ENCODE data around the gene SLC51B.

The SLC51B gene

DNA sequence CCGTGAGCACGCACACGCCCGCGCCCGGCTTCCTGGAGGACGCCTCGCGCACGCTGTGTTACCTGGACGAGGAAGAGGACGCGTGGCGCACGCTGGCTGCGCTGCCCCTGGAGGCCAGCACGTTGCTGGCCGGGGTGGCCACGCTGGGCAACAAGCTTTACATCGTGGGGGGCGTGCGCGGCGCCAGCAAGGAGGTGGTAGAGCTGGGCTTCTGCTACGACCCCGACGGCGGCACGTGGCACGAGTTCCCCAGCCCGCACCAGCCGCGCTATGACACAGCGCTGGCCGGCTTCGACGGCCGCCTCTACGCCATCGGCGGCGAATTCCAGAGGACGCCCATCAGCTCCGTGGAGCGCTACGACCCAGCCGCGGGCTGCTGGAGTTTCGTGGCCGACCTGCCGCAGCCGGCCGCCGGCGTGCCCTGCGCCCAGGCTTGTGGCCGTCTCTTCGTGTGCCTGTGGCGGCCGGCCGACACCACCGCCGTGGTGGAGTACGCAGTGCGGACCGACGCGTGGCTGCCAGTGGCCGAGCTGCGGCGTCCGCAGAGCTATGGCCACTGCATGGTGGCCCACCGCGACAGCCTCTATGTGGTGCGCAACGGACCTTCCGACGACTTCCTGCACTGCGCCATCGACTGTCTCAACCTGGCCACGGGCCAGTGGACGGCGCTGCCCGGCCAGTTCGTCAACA, 32.2 kb downstream of the SLC51B start:
- Histone ChIP-seq H3K27me3 (replicated peaks; ENCODE audit: control insufficient read depth, insufficient read depth, low read length) (peaks cover 29% of the 10 kb centered on the region), H3K36me3 (ENCODE audit: control insufficient read depth, insufficient read depth, low read length, severe bottlenecking) (no peaks in the 10 kb centered on the region), H3K9me3 (ENCODE audit: control insufficient read depth, low read length) (no peaks in the 10 kb centered on the region), H3K4me1 (ENCODE audit: control insufficient read depth, insufficient read depth, low read length) (no peaks in the 10 kb centered on the region), H3K4me3 (ENCODE audit: low read length) (no peak overlapping the region), H3K9ac (ENCODE audit: low read length) (no peak overlapping the region)
- no peak for DNase-seq (ENCODE audit: low read depth)

DNA sequence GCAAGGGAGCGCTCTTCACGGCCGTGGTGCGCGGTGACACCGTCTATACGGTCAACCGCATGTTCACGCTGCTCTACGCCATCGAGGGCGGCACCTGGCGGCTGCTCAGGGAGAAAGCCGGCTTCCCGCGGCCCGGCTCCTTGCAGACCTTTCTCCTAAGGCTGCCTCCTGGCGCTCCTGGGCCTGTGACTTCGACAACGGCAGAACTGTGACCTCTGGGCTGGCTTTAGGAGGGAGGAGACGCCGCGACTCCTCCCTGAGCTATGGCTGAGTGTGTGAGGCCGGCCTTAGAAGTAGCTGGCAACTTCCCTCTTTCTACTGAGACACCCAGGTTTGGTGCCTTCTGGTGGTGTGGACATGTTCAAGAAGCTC, 32.8 kb downstream of the SLC51B start:
- H3K36me3 ChIP-seq (ENCODE audit: control insufficient read depth, insufficient read depth, low read length, severe bottlenecking) = no peaks in the 10 kb centered on the region
- H3K27me3 ChIP-seq (replicated peaks; ENCODE audit: control insufficient read depth, insufficient read depth, low read length) = peaks cover 31% of the 10 kb centered on the region
- no peak overlapping the region for H3K9ac ChIP-seq (ENCODE audit: low read length)
- no peaks in the 10 kb centered on the region for H3K4me1 ChIP-seq (ENCODE audit: control insufficient read depth, insufficient read depth, low read length)
- no peak overlapping the region for H3K4me3 ChIP-seq (ENCODE audit: low read length)
- DNase-seq (ENCODE audit: low read depth) = peak; percentile 61
- no peaks in the 10 kb centered on the region for H3K9me3 ChIP-seq (ENCODE audit: control insufficient read depth, low read length)

DNA sequence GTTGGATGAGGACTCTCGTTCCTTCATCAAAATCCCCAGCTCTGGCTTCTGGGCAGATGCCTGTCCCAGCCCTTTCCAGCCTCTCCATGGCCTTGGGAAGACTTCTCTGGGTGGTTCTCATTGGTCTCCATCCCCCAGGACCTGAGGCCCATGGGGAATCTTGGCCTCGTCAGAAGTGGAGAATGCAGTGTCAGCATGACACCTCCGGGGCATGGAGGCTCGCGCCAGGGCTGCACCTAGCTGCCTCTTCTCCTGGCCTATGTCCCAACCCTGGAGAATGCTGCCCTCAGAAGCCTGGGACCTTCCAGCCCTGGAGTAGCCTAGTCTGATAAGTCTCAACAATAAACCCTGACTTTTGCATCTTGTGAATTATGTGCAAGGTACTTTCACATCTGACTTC, 34.4 kb downstream of the SLC51B start:
- H3K9me3 ChIP-seq (ENCODE audit: control insufficient read depth, low read length) = no peaks in the 10 kb centered on the region
- peaks cover 40% of the 10 kb centered on the region for H3K27me3 ChIP-seq (replicated peaks; ENCODE audit: control insufficient read depth, insufficient read depth, low read length)
- H3K36me3 ChIP-seq (ENCODE audit: control insufficient read depth, insufficient read depth, low read length, severe bottlenecking) = no peaks in the 10 kb centered on the region
- no peak for DNase-seq (ENCODE audit: low read depth)
- H3K4me1 ChIP-seq (ENCODE audit: control insufficient read depth, insufficient read depth, low read length) = peaks cover 2% of the 10 kb centered on the region
- H3K4me3 ChIP-seq (ENCODE audit: low read length) = no peak overlapping the region
- no peak overlapping the region for H3K9ac ChIP-seq (ENCODE audit: low read length)

DNA sequence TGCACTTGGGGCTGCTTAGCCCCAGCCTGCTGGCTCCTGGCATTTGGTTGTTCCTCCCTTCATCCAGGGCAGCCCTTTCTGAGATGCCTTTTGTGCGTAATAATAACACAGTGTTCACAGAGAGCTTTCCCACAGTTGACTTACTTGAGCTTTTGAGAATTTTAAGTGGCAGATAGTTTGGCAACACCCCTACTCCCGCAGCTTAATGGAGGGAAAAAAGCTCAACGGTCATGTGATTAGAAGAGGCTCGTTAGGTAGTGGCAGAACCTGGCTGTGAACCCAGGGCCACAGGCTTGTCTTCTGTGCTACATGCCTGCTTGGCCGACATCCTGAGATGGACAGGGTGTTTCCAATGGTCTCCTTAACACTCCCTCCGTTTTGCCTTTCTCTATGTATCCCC, 36.1 kb downstream of the SLC51B start:
- no peak for DNase-seq (ENCODE audit: low read depth)
- Histone ChIP-seq H3K4me3 (ENCODE audit: low read length) (no peak overlapping the region), H3K36me3 (ENCODE audit: control insufficient read depth, insufficient read depth, low read length, severe bottlenecking) (no peaks in the 10 kb centered on the region), H3K9me3 (ENCODE audit: control insufficient read depth, low read length) (no peaks in the 10 kb centered on the region), H3K9ac (ENCODE audit: low read length) (no peak overlapping the region), H3K4me1 (ENCODE audit: control insufficient read depth, insufficient read depth, low read length) (peaks cover 15% of the 10 kb centered on the region), H3K27me3 (replicated peaks; ENCODE audit: control insufficient read depth, insufficient read depth, low read length) (peaks cover 54% of the 10 kb centered on the region)

DNA sequence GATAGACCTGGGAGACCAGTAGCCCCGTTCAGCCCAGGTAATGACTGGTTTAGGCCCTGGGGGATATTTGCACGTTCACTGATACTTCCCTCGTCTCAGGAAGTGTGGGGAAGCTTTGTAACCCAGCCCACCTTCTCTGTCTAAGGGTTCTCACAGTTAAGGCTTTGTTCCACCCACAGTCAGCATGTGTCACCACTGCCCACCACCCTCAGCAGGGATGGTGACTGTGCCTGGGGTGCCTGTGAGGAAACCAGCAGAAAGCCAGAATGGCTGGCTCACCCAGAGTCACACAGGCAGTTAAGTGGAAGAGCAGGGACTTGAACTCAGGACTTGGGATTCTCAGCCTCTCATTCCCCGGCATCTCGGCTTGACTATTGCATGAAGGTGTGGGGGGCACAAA, 36.6 kb downstream of the SLC51B start:
- Histone ChIP-seq H3K36me3 (ENCODE audit: control insufficient read depth, insufficient read depth, low read length, severe bottlenecking) (no peaks in the 10 kb centered on the region), H3K4me1 (ENCODE audit: control insufficient read depth, insufficient read depth, low read length) (peaks cover 15% of the 10 kb centered on the region), H3K27me3 (replicated peaks; ENCODE audit: control insufficient read depth, insufficient read depth, low read length) (peaks cover 52% of the 10 kb centered on the region), H3K9ac (ENCODE audit: low read length) (no peak overlapping the region), H3K9me3 (ENCODE audit: control insufficient read depth, low read length) (no peaks in the 10 kb centered on the region), H3K4me3 (ENCODE audit: low read length) (no peak overlapping the region)
- DNase-seq (ENCODE audit: low read depth) = no peak

DNA sequence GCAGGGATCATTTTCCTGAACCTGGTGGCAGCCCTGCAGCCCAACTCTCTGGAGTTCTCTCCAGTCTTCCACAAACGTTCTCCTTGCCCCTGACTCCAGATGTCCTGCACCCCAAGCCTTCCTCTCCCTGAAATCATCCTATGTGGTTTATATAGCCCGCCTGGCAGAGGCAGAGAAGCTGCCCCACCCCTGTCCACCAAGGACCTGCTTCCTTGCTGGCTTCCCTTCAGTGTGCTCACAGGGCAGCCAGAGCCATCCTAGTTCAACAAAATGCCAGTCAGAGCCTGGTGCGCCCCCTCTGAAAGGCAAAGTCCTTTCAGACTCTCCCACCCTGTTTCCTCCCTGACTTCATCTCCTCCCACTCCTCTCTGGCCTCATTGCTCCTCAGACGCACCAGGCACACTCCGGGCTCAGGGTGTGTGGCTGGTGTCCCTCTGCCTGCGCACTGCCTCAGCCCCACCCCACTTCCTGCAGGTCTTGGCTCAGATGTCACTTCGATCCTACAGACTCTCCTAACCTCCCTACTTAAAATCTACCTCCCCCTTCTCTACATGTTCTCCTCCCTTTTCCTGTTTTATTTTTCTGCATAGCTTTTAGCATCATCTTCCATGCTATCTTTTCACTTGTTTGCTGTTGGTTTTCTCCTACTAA, 37.2 kb downstream of the SLC51B start:
- peaks cover 50% of the 10 kb centered on the region for H3K27me3 ChIP-seq (replicated peaks; ENCODE audit: control insufficient read depth, insufficient read depth, low read length)
- DNase-seq (ENCODE audit: low read depth) = no peak
- no peaks in the 10 kb centered on the region for H3K9me3 ChIP-seq (ENCODE audit: control insufficient read depth, low read length)
- no peak overlapping the region for H3K9ac ChIP-seq (ENCODE audit: low read length)
- H3K4me1 ChIP-seq (ENCODE audit: control insufficient read depth, insufficient read depth, low read length) = peaks cover 15% of the 10 kb centered on the region
- H3K36me3 ChIP-seq (ENCODE audit: control insufficient read depth, insufficient read depth, low read length, severe bottlenecking) = no peaks in the 10 kb centered on the region
- H3K4me3 ChIP-seq (ENCODE audit: low read length) = no peak overlapping the region

DNA sequence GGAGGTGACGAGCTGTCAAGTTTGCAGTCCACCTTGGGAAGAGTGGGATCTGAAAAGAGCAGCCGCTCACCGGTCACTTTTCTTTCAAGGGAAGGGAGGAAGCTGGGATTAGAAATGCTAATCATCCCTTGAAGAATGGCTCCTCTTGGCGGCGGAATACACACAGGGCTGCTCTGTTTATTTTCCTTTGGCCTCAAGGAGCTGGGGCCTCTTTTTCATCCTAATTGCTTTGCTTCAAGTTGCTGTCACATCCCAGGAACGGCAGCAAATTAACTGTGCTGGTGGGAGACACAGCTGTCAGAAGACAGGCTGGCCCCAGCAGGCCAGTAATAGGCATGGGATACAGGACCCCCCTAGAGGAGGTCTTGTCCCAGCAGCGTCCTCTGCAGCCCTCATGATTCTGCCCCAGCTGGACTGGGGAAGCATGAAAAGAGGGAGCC, 38.1 kb downstream of the SLC51B start:
- H3K9me3 ChIP-seq (ENCODE audit: control insufficient read depth, low read length) = no peaks in the 10 kb centered on the region
- peaks cover 15% of the 10 kb centered on the region for H3K4me1 ChIP-seq (ENCODE audit: control insufficient read depth, insufficient read depth, low read length)
- H3K36me3 ChIP-seq (ENCODE audit: control insufficient read depth, insufficient read depth, low read length, severe bottlenecking) = no peaks in the 10 kb centered on the region
- no peak overlapping the region for H3K4me3 ChIP-seq (ENCODE audit: low read length)
- peaks cover 46% of the 10 kb centered on the region for H3K27me3 ChIP-seq (replicated peaks; ENCODE audit: control insufficient read depth, insufficient read depth, low read length)
- no peak overlapping the region for H3K9ac ChIP-seq (ENCODE audit: low read length)
- peak; percentile 43 for DNase-seq (ENCODE audit: low read depth)

DNA sequence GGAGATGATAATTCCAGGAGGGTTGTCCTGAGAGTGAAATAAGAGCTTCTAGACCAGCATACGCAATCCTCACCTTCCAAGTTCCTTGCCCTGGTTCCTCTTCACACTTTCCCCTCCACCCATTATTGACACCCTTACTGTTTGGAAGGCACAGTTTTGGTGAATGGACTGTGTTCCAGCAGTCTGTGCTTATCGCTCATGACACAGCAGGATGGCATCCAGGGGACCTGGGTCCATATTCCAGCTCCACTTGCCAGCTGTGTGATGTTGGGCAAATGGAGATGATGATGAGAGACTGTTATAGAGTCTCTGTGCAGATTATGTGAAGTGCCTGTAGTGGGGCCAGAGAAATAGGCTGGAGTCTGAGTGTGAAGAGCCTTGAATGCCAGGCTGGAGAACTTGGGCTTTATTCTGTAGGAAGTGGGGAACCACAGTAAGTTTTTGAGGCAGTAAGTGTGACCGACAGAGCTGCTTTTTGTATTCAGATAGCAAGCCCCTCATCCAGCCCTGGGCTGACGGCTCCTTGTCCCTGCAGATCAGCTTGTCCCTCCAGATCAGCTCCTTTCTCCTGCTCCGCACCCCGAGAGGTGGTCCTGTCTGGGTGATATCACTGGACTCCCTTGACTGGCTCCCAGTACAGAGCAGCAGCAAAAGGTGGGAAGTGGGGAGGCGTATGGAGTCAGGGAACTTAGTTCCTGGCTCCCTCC, 39.5 kb downstream of the SLC51B start:
- H3K9ac ChIP-seq (ENCODE audit: low read length) = no peak overlapping the region
- H3K4me1 ChIP-seq (ENCODE audit: control insufficient read depth, insufficient read depth, low read length) = peaks cover 28% of the 10 kb centered on the region
- no peaks in the 10 kb centered on the region for H3K9me3 ChIP-seq (ENCODE audit: control insufficient read depth, low read length)
- H3K27me3 ChIP-seq (replicated peaks; ENCODE audit: control insufficient read depth, insufficient read depth, low read length) = peaks cover 41% of the 10 kb centered on the region
- H3K4me3 ChIP-seq (ENCODE audit: low read length) = no peak overlapping the region
- DNase-seq (ENCODE audit: low read depth) = no peak
- no peaks in the 10 kb centered on the region for H3K36me3 ChIP-seq (ENCODE audit: control insufficient read depth, insufficient read depth, low read length, severe bottlenecking)

DNA sequence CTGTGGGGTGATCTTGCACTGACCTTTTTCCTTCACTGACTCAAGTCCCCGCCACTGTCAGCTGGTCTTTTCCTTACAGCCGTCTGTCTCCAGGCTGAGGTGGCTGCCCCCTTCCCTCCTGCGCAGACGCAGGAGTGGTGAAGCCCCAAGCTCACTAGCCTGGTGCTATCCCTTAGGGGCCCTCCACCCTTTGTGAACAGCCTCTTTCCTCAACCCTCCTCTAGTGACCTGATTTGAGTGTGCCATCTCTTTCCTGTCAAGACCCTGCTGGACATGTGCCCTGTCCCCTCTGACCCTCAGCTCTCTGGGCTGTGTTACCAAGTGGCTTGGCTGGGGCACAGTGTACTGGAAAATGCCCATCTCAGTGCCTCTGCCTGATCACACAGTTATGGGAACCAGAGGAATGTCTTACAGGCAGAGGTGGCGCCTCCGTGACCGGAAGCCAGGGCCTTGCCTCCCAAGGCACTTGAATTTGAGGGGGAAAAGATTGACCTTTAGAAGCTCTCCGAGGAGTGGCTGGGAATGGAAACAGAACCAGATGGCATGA, 40.1 kb downstream of the SLC51B start:
- Histone ChIP-seq H3K36me3 (ENCODE audit: control insufficient read depth, insufficient read depth, low read length, severe bottlenecking) (no peaks in the 10 kb centered on the region), H3K9me3 (ENCODE audit: control insufficient read depth, low read length) (no peaks in the 10 kb centered on the region), H3K27me3 (replicated peaks; ENCODE audit: control insufficient read depth, insufficient read depth, low read length) (peaks cover 38% of the 10 kb centered on the region), H3K4me3 (ENCODE audit: low read length) (no peak overlapping the region), H3K4me1 (ENCODE audit: control insufficient read depth, insufficient read depth, low read length) (peaks cover 29% of the 10 kb centered on the region), H3K9ac (ENCODE audit: low read length) (no peak overlapping the region)
- DNase-seq (ENCODE audit: low read depth) = no peak

DNA sequence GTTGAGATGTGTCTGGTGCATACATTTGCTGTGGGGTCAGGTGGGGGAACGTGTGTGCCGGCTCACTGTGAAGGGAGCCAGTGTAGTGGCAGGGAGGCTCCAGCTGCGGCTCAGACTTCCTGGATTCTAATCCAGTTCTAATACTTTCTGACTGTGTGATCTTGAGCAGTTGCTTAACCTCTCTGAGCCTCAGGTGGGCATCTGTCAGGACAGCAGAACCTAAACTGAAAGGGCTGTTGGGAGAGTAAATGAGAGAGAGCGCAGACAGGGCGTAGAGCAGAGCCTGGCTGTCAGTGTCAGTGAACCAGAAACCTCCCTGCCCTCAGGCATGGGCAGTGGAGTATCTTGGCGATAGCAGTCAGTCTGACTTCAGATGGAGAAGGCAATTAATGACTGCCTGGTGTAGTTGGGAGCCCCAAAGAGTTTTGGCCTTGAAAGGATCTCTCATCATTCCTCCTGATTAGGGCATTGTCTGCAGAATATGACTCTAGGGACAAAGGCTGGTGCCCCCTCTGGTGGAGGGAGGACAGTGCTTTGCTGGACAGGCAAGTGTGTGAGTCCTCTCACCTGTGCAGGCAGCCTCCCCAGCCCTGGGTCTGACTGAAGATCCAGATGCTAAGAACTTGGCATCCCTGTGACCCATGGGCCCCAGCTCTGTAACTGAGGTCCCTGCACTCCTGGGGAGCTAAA, 40.9 kb downstream of the SLC51B start:
- peak; percentile 32 for DNase-seq (ENCODE audit: low read depth)
- H3K4me1 ChIP-seq (ENCODE audit: control insufficient read depth, insufficient read depth, low read length) = peaks cover 29% of the 10 kb centered on the region
- H3K4me3 ChIP-seq (ENCODE audit: low read length) = no peak overlapping the region
- H3K9me3 ChIP-seq (ENCODE audit: control insufficient read depth, low read length) = no peaks in the 10 kb centered on the region
- H3K36me3 ChIP-seq (ENCODE audit: control insufficient read depth, insufficient read depth, low read length, severe bottlenecking) = no peaks in the 10 kb centered on the region
- no peak overlapping the region for H3K9ac ChIP-seq (ENCODE audit: low read length)
- peaks cover 33% of the 10 kb centered on the region for H3K27me3 ChIP-seq (replicated peaks; ENCODE audit: control insufficient read depth, insufficient read depth, low read length)

DNA sequence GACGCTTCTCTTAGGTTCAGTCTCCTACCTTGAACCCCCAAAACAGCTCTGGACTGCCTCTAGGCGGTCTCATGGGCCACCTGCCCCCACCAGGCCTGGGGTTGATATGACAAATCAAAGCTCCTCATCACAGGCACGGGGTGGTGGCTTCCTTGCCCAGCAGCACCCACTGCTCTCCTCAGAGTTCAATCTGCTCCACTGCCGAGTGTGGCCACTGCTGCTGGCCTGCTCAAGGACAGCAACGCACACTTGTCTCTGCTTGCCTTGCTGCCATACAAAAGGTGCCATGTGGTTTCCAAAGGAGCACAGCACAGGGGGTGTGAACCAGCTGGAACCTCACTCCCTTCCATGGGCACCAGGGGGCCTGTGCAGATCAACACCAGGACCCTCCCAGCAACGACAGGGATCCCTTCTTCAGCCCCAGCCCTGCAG, 41.5 kb downstream of the SLC51B start:
- Histone ChIP-seq H3K9me3 (ENCODE audit: control insufficient read depth, low read length) (no peaks in the 10 kb centered on the region), H3K4me3 (ENCODE audit: low read length) (no peak overlapping the region), H3K4me1 (ENCODE audit: control insufficient read depth, insufficient read depth, low read length) (peaks cover 33% of the 10 kb centered on the region), H3K36me3 (ENCODE audit: control insufficient read depth, insufficient read depth, low read length, severe bottlenecking) (no peaks in the 10 kb centered on the region), H3K9ac (ENCODE audit: low read length) (no peak overlapping the region), H3K27me3 (replicated peaks; ENCODE audit: control insufficient read depth, insufficient read depth, low read length) (peaks cover 33% of the 10 kb centered on the region)
- no peak for DNase-seq (ENCODE audit: low read depth)

Data from adipocyte (in vitro differentiated cells).